Mucosa of rectum (tissue), 2 donors: ENCODE data around the gene DIO1.
"Not testable (repeated sequence)": the region's sequence is repeated elsewhere in the genome, so short reads cannot be mapped to it uniquely, and the experiment has no call there.

ENCODE experiments used
- H3K27ac ChIP-seq, 2 donors: one replicate each; pipeline ENCODE4 v1.7.0; 2013; ENCODE audit warnings: inconsistent platforms in 2 of 2, low read depth in 2 of 2, low read length in 2 of 2
- H3K27me3 ChIP-seq, 2 donors: one replicate each; pipeline ENCODE4 v1.7.0; 2013; ENCODE audit warnings: low read length in 2 of 2; ENCODE audit not compliant: control insufficient read depth in 2 of 2, insufficient read depth in 2 of 2
- H3K36me3 ChIP-seq, 2 donors: one replicate each; pipeline ENCODE4 v1.7.0; 2013; ENCODE audit warnings: low read length in 2 of 2; ENCODE audit not compliant: control insufficient read depth in 2 of 2, insufficient read depth in 2 of 2
- H3K4me1 ChIP-seq, 2 donors: one replicate each; pipeline ENCODE4 v1.7.0; 2013; ENCODE audit warnings: low read length in 2 of 2, mild to moderate bottlenecking in 1 of 2; ENCODE audit not compliant: control insufficient read depth in 2 of 2, insufficient read depth in 2 of 2
- H3K4me3 ChIP-seq, 2 donors: one replicate each; pipeline ENCODE4 v1.7.0; 2013; ENCODE audit warnings: low read length in 2 of 2
- H3K9ac ChIP-seq, 2 donors: one replicate each; pipeline ENCODE4 v1.7.0; 2013; ENCODE audit warnings: low read length in 2 of 2, low read depth in 1 of 2, mild to moderate bottlenecking in 1 of 2
- H3K9me3 ChIP-seq, 2 donors: one replicate each; pipeline ENCODE4 v1.7.0; 2013; ENCODE audit warnings: low read length in 2 of 2; ENCODE audit not compliant: control insufficient read depth in 2 of 2
- donor health status: healthy.
- donor health status: Normal muscosa, but diverticular disease.

Gene DIO1

GRCh38 chr1:53871773-53872484, 22.1 kb upstream of the DIO1 start:
- Histone ChIP-seq H3K27ac (no peak overlapping the region), H3K4me3 (no peak overlapping the region), H3K9ac (no peak overlapping the region)

DNA sequence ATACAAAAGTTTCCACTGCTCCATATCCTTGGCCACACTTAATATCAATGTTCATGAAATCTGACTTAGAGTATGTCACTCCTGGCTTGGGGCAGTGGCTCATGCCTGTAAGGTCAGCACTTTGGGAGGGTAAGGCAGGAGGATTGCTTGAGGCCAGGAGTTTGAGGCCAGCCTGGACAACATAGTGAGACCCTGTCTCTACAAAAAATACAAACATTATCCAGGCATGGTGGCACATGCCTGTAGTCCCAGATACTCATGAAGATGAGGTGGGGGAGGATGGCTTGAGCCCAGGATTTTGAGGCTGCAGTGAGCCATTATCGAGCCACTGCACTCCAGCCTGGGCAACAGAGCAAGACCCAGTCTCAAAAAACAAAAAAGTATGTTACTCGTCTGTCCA, 18.8 kb upstream of the DIO1 start:
- H3K4me3 ChIP-seq, H3K4me1 ChIP-seq, H3K9me3 ChIP-seq, H3K27ac ChIP-seq, H3K9ac ChIP-seq, H3K27me3 ChIP-seq: not testable (repeated sequence)
- peaks cover 51% of the 10 kb centered on the region in 2 donors for H3K36me3 ChIP-seq

More at GRCh38 chr1:53871773-53872484, 22.1 kb upstream of the DIO1 start:
- Histone ChIP-seq H3K4me1 (no peaks in the 10 kb centered on the region), H3K27me3 (no peaks in the 10 kb centered on the region), H3K36me3 (peaks cover 38 to 44% of the 10 kb centered on the region in 2 donors), H3K9me3 (no peaks in the 10 kb centered on the region)

GRCh38 chr1:53878492-53879105, 15.4 kb upstream of the DIO1 start:
- no peak overlapping the region for H3K9ac ChIP-seq
- H3K27me3 ChIP-seq = no peaks in the 10 kb centered on the region
- H3K27ac ChIP-seq = no peak overlapping the region
- peaks cover 28 to 40% of the 10 kb centered on the region in 2 donors for H3K36me3 ChIP-seq
- H3K4me3 ChIP-seq = no peak overlapping the region
- no peaks in the 10 kb centered on the region for H3K9me3 ChIP-seq
- H3K4me1 ChIP-seq = no peaks in the 10 kb centered on the region

DNA sequence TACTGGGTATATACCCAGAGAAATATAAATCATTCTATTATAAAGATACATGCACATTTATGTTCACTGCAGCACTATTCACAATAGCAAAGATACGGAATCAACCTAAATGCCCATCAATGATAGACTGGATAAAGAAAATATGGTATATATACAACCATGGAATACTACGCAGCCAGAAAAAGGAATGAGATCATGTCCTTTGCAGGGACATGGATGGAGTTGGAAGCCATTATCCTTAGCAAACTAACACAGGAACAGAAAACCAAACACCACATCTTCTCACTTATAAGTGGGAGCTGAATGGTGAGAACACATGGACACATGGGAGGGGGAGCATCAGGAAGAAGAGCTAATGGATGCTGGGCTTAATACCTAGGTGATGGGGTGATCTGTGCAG, 12.1 kb upstream of the DIO1 start:
- not testable (repeated sequence) for H3K4me3 ChIP-seq, H3K27me3 ChIP-seq, H3K9ac ChIP-seq, H3K27ac ChIP-seq, H3K4me1 ChIP-seq, H3K9me3 ChIP-seq
- H3K36me3 ChIP-seq = peaks cover 28 to 29% of the 10 kb centered on the region in 2 donors

- H3K4me1 ChIP-seq, H3K9me3 ChIP-seq, H3K4me3 ChIP-seq, H3K27me3 ChIP-seq, H3K9ac ChIP-seq, H3K27ac ChIP-seq: not testable (repeated sequence)
- peaks cover 17% of the 10 kb centered on the region in 2 donors for H3K36me3 ChIP-seq
Observed at GRCh38 chr1:53883600-53883999, 10.4 kb upstream of the DIO1 start.

GRCh38 chr1:53888681-53889080, 5.3 kb upstream of the DIO1 start:
- Histone ChIP-seq H3K9ac (peak overlapping the region in 1 of 2 donors; percentile 78), H3K27ac (no peak overlapping the region), H3K4me1 (peaks cover 8 to 10% of the 10 kb centered on the region in 2 donors)

DNA sequence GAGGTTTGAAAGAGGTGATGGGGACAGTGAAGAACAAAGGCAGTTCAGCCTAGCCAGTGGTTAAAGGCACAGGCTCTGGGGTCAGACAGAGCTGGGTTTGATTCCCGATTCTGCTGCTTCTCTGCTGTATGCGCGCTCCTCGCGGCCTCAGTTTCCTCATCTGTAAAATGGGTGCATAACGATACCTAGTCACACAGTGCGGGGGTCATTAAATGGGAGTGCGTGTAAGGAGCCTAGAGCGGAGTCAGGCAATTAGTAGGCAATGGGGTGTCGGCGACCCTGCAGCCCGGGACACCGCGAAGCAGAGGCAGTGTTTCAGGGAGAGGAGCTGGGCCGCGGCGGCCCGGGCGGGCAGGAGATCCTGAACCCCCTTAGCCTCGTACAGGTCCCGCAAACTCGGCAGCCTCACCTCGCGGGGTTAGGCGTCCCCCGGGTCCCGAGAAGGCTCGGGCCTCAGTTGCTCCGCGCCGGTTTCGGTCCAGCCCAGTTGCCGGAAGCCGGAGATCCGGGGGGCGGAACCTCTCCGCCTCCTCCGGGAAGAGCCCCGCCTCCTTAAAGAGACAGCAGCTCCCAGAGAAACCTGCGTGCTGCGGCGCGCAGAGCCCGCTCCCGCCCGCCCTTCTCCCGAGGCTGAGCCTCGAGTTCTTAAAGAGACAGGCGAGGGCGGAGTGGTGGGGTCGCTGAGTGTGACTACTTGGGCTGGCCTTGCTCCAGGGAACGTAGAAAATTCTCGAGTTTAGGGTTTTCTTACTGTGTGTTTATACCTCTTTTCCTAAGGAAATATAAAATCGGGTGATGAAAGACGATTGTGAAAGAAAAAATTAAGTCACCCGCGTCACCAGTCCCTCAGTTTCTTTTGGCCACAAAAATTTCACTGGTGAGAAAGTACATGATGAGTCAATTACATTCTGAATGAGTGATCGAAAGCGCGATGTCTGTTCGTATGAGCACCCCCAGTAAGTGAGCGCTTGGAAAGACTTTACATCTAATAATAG, 4.4 kb upstream of the DIO1 start, which contains the start of gene YIPF1:
Gene YIPF1 (minus strand): TSS at position 494 of the 995 bp plus-strand sequence. CDS start 860 bp downstream, outside the sequence.
- H3K9ac ChIP-seq = peak within 1 kb of the TSS; percentile 78 to 85
- H3K27me3 ChIP-seq = no peaks in the 10 kb centered on the region
- H3K4me1 ChIP-seq = peaks cover 10 to 12% of the 10 kb centered on the region in 2 donors
- H3K9me3 ChIP-seq = no peaks in the 10 kb centered on the region
- H3K27ac ChIP-seq = peak within 1 kb of the TSS; percentile 58 to 61
- peak within 1 kb of the TSS; percentile 92 to 95 for H3K4me3 ChIP-seq
- H3K36me3 ChIP-seq = peaks cover 5 to 7% of the 10 kb centered on the region in 2 donors

More at GRCh38 chr1:53888681-53889080, 5.3 kb upstream of the DIO1 start:
- Histone ChIP-seq H3K27me3 (no peaks in the 10 kb centered on the region), H3K4me3 (peak overlapping the region; percentile 92 to 95), H3K36me3 (peaks cover 5 to 8% of the 10 kb centered on the region in 2 donors), H3K9me3 (no peaks in the 10 kb centered on the region)

- Histone ChIP-seq H3K9ac (peak overlapping the region; percentile 65 to 78), H3K4me3 (peak overlapping the region; percentile 92 to 95), H3K4me1 (peaks cover 10 to 12% of the 10 kb centered on the region in 2 donors), H3K27me3 (no peaks in the 10 kb centered on the region), H3K36me3 (peaks cover 3 to 5% of the 10 kb centered on the region in 2 donors), H3K9me3 (no peaks in the 10 kb centered on the region), H3K27ac (peak overlapping the region in 1 of 2 donors; percentile 61)
Observed at GRCh38 chr1:53890522-53890941, 3.5 kb upstream of the DIO1 start.

GRCh38 chr1:53891018-53891417, 3.0 kb upstream of the DIO1 start:
- Histone ChIP-seq H3K9me3 (no peaks in the 10 kb centered on the region), H3K4me3 (no peak overlapping the region), H3K36me3 (peaks cover 3% of the 10 kb centered on the region in 2 donors), H3K9ac (no peak overlapping the region), H3K4me1 (peaks cover 10 to 12% of the 10 kb centered on the region in 2 donors), H3K27me3 (no peaks in the 10 kb centered on the region), H3K27ac (no peak overlapping the region)
